Measurements from ENCODE around the gene ASCC3.
"Not testable (repeated sequence)": the region's sequence is repeated elsewhere in the genome, so short reads cannot be mapped to it uniquely, and the experiment has no call there.

The ASCC3 gene

DNA sequence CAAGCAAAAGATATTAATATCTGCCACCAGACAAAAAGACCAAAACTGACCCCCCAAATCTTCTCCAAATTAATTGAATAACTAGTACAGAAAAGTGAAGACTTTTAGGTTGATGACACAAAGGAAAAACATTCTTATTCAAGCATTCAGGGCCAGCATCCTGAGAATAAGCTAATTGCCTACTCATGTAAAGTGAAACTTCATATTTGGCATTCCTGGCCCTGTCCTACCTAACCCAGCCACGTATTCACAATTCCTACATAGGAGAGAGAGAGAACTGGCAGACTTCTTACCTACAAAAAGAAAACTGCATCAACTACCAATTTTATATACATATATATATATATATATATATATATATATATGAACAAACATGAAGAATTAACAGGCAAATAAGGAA lies 4.9 kb upstream of the ASCC3 start:
- FAIRE-seq: no peak

- no peak for FAIRE-seq
These were observed 2.2 kb upstream of the ASCC3 start for GRCh38 chr6:100883347-100883746.

GRCh38 chr6:100881707-100882040 lies 545 bp upstream of the ASCC3 start:
- no peak for FAIRE-seq

- FAIRE-seq: no peak
These were observed 828 bp downstream of the ASCC3 start for GRCh38 chr6:100880149-100880852.

- FAIRE-seq: no peak
These were observed 1.8 kb downstream of the ASCC3 start for GRCh38 chr6:100879317-100879716.

DNA sequence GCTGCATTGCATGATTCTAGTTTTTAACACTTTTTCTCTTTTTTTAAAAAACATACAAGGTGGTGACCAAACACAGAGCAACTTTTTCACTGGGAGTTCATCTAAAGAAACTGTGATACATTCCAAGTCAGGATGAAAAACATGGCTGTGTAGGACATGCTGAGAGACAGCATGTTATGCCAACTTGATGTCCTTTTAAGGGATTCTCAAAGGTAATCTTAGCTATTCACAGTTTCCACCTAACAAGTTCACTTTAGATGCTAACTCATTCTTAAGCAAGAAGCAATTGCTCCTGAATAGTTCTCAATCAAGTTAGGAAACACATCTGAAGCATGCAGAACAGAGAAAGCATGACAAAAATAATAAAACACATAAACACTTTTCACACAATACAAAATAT lies 3.3 kb downstream of the ASCC3 start:
- FAIRE-seq: no peak

- no peak for FAIRE-seq
These were observed 4.9 kb downstream of the ASCC3 start for GRCh38 chr6:100876251-100876650.

GRCh38 chr6:100865525-100865924 lies 15.6 kb downstream of the ASCC3 start:
- no peak for FAIRE-seq

- no peak for FAIRE-seq
These were observed 19.1 kb downstream of the ASCC3 start for GRCh38 chr6:100862063-100862462.

DNA sequence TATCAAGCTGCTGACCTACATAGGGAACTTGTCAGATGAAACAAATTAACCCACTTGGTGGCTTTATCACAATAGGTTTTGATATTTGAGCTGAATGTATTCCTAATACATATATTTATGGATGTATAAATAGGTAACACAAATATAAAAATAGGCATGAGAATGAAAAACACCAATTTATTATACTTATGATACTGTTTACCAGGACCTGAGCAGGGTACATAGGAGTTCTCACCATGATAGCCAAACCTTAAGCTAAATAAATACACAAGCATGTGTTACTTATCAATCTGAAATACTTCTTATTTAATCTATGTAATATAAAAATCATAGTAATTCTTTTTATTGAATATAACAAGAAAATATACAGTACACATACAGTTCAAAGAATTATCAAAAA lies 25.0 kb downstream of the ASCC3 start:
- no peak for FAIRE-seq

DNA sequence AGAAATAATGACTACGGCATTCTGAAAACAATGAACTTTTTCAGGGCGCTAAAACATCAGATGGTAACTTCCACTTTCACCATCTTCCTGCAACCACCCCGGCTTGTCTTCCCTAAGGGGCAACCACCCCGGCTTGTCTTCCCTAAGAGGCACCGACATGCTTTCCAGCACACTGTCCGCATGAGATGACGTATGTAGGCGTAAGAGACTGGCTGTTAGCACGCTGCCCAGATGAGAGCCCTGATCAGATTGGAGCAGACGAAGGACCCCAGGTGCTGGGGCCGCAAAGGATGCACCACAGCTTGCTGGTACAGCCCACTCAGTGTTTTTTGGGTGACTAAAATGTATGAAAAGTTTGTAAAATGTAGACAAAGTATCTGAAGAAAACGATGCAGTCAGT lies 29.3 kb downstream of the ASCC3 start:
- FAIRE-seq: no peak

- FAIRE-seq: no peak
These were observed 31.0 kb downstream of the ASCC3 start for GRCh38 chr6:100850174-100850573.

DNA sequence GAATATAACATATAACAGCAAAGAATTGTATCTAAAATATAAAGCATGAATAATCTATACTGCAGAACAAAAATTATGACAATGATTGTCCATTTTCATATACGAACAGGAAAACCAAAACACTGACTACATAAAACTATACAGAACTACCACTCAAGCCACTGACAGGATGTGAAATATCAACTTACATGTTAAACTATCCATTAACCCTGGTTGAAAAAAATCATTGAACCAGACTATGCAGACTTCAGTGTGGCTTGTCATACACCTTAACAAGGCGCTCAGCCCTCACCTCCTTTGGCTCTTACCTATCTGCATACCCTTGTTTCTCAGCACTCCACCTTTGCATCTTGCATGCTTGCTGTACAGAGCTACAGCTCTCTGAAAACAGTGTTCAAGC lies 34.9 kb downstream of the ASCC3 start:
- no peak for FAIRE-seq

DNA sequence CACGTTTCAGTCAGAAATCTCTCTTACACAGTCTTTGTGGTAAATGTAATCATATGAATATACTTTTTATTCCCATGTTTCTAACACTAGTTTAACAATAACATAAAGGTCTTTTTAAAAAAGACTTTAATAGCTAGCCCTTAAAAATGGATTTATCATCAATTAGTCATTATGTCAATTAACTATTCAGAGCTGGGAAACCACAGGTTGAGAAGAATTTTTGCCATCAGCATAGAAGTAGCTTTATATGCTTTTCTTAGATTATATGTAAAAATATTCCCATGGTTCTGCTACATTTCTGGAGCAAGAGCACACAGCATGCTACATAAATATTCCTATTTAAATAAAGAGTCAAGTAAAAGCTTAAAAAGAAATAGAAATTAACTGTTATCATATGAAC lies 35.5 kb downstream of the ASCC3 start:
- FAIRE-seq: no peak

GRCh38 chr6:100839419-100839818 lies 41.7 kb downstream of the ASCC3 start:
- FAIRE-seq: no peak

GRCh38 chr6:100838011-100838410 lies 43.1 kb downstream of the ASCC3 start:
- FAIRE-seq: no peak

GRCh38 chr6:100833972-100834574 lies 47.1 kb downstream of the ASCC3 start:
- FAIRE-seq: no peak

DNA sequence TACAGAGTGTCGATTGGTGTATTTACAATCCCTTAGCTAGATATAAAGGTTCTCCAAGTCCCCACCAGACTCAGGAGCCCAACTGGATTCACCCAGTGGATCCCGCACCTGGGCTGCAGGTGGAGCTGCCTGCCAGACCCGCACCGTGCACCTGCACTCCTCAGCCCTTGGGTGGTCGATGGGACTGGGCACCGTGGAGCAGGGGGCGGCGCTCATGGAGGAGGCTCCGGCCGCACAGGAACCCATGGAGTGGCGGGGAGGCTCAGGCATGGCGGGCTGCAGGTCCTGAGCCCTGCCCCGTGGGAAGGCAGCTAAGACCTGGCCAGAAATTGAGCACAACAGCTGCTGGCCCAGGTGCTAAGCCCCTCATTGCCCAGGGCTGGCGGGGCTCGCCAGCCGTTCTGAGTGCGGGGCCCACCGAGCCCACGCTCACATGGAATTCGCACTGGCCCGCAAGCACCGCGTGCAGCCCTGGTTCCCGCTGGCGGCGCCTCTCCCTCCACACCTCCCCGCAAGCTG lies 52.0 kb downstream of the ASCC3 start:
- not testable (repeated sequence) for FAIRE-seq

DNA sequence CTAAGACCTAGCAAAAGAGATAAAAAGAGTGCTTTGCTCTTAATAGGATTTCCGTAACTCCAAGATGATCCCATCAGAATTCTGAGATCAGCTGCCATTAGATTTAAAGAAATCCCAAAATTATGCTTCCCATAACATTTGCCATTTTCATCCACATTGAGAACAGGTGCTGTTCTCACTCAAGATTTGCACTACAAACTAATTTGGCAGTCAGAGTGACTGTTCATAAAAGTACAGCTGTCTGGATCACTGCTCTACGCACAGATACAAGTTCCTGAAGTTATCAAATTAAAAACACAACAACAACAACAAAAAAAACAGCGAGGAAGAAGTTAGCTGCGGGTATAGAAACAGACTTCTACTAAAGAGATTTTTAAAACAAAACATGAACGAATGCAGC lies 58.1 kb downstream of the ASCC3 start:
- no peak for FAIRE-seq

DNA sequence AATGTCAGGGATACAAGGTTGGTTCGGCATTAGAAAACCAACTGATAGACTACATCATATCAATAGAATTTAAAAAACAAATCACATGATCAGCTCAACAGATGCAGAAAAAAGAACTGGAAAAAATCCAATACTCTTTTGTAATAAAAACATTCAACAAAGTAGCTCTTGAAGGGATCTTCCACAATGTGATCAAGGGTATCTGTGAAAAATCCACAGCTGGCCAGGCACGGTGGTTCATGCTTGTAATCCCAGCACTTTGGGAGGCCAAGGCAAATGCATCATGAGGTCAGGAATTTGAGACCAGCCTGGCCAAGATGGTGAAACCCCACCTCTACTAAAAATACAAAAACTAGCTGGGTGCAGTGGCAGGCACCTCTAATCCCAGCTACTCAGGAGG lies 63.1 kb downstream of the ASCC3 start:
- FAIRE-seq: no peak

DNA sequence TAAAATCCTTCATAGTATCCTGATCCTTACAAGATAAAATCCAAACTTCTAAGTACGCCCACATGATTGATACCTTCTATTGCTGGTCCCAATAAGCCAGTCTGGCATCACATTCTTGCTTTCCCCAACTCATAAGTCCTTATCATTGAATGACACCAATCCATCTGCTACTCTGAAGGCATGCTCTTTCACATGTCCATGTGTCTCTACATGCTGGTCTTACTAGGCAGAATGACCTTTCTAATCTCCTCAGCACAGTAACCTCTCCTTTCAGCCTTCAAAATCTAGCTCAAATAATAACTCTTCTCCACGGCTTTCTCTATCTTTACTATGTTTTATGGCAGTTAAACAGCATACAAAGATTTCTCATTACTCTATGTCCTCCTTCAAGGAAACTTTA lies 71.1 kb downstream of the ASCC3 start:
- no peak for FAIRE-seq

DNA sequence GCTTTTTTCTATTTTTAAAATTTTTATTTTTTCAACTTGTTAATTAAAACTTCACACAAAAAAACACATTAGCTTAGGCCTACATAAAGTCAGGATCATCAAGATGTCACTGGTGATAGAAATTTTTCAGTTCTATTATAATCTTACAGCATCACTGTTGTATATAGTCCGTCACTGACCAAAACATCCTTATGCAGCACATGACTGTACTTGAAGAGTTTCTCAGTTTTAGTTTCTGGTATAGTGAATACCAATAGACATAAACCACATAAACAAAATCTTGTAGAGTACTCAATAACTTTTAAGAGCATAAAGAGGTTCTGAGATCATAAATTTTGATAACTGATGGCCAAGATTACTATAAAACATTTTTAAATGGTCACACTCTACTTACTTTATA lies 71.8 kb downstream of the ASCC3 start:
- FAIRE-seq: no peak

GRCh38 chr6:100808638-100809275 lies 72.4 kb downstream of the ASCC3 start:
- no peak for FAIRE-seq

DNA sequence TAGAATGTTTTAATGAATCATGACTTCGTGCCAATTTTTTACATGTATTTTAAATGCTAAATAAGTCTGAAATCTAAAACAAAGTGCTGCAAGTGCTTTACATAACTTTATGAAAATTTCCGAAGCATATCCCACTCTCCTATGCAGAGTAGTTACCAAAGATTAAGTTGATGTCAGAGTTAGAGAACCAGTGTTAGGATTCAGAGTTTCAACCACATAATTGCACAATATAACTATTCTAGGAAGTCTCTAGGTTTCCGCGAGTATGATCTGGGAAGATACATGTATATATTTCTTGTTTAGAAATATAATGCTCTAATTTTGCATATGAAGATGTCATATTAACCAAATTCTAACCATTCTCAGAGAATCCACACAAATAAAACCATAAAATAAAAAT lies 74.8 kb downstream of the ASCC3 start:
- no peak for FAIRE-seq

Measured in TTC549 (cell line).